ENCODE results near the gene CHI3L2.

CHI3L2 gene

GRCh38 chr1:111274653-111275052 lies 47.1 kb downstream of the CHI3L2 start:
- no peak overlapping the region for H3K4me3 ChIP-seq (ENCODE audit: low read length)
- TF ChIP-seq CTCF (conservative IDR thresholded peaks at IDR 0.05; ENCODE audit: low read depth, low read length): no peak
- no peak for DNase-seq (ENCODE audit: low read depth)

GRCh38 chr1:111275079-111275478 lies 47.6 kb downstream of the CHI3L2 start:
- DNase-seq (ENCODE audit: low read depth): no peak
- TF ChIP-seq CTCF (conservative IDR thresholded peaks at IDR 0.05; ENCODE audit: low read depth, low read length): no peak
- no peak overlapping the region for H3K4me3 ChIP-seq (ENCODE audit: low read length)

- no peak overlapping the region for H3K4me3 ChIP-seq (ENCODE audit: low read length)
- TF ChIP-seq CTCF (conservative IDR thresholded peaks at IDR 0.05; ENCODE audit: low read depth, low read length): no peak
- DNase-seq (ENCODE audit: low read depth): no peak
These were observed 48.4 kb downstream of the CHI3L2 start for GRCh38 chr1:111275780-111276433.

GRCh38 chr1:111279144-111279543 lies 51.6 kb downstream of the CHI3L2 start:
- no peak overlapping the region for H3K4me3 ChIP-seq (ENCODE audit: low read length)
- no peak for DNase-seq (ENCODE audit: low read depth)
- TF ChIP-seq CTCF (conservative IDR thresholded peaks at IDR 0.05; ENCODE audit: low read depth, low read length): no peak

GRCh38 chr1:111280267-111280666 lies 52.8 kb downstream of the CHI3L2 start:
- no peak overlapping the region for H3K4me3 ChIP-seq (ENCODE audit: low read length)
- DNase-seq (ENCODE audit: low read depth): no peak
- TF ChIP-seq CTCF (conservative IDR thresholded peaks at IDR 0.05; ENCODE audit: low read depth, low read length): no peak

GRCh38 chr1:111281411-111281810 lies 53.9 kb downstream of the CHI3L2 start:
- DNase-seq (ENCODE audit: low read depth): no peak

More at GRCh38 chr1:111281411-111281810, 53.9 kb downstream of the CHI3L2 start:
- no peak for TF ChIP-seq CTCF (conservative IDR thresholded peaks at IDR 0.05; ENCODE audit: low read depth, low read length)
- H3K4me3 ChIP-seq (ENCODE audit: low read length): no peak overlapping the region

Measured in retinal pigment epithelial cell (primary cell).